ENCODE measurements around the gene SLMAP.

DNA sequence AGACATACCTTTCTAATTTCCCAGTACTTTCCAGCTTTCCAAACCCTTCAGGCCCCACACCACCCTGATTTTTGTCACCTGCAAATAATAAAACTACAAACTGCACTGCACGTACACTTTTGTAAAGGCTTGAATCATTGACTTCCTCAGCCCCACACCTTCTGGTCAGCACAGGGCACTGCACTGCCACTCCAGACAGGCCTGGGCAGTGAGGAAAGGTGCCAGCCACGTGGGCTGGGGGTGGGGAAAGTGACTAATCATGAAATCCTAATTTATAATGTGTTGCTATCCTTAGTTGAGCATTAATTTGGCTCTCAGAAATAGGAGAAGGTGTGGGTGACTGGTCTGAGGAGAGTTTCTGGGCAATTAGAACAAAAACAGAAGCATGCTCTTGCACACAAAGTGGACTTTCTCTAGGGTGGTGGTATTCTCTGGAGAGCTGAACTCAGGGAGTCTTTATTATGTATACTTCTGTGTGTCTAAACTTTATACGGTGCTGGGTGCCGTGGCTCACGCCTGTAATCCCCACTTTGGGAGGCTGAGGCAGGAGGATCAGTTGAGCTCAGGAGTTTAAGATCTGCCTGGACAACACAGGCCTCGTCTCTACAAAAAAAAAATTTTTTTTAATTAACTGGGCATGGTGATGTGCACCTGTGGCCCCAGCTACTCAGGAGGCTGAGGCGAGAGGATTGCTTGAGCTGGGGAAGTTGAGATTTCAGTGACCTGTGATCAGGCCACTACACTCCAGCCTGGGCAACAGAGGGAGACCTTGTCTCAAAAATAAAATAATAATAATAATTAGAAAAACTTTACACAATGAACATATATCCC, 193.9 kb downstream of the SLMAP start:
- TF ChIP-seq, protein P1, sequence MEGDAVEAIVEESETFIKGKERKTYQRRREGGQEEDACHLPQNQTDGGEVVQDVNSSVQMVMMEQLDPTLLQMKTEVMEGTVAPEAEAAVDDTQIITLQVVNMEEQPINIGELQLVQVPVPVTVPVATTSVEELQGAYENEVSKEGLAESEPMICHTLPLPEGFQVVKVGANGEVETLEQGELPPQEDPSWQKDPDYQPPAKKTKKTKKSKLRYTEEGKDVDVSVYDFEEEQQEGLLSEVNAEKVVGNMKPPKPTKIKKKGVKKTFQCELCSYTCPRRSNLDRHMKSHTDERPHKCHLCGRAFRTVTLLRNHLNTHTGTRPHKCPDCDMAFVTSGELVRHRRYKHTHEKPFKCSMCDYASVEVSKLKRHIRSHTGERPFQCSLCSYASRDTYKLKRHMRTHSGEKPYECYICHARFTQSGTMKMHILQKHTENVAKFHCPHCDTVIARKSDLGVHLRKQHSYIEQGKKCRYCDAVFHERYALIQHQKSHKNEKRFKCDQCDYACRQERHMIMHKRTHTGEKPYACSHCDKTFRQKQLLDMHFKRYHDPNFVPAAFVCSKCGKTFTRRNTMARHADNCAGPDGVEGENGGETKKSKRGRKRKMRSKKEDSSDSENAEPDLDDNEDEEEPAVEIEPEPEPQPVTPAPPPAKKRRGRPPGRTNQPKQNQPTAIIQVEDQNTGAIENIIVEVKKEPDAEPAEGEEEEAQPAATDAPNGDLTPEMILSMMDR (IDR thresholded peaks at IDR 0.05; ENCODE audit: low read length), result no peak
- no peak for TF ChIP-seq EZH2 (optimal IDR thresholded peaks at IDR 0.05; ENCODE audit: low read depth, low read length)

Measured in MM.1S (cell line).